GM10248 (cell line): Measurements from ENCODE around the gene GPRC5A.
"Not testable (repeated sequence)": the region's sequence is repeated elsewhere in the genome, so short reads cannot be mapped to it uniquely, and the experiment has no call there.

Experiments used
- CTCF ChIA-PET: fragments of 300-600 bp; sonication (Branson Sonifier 250); formaldehyde crosslinking; extraction: SDS; loops from one replicate; lab custom pipeline; 2021; ENCODE audit warnings: antibody characterized with exemption; lab: Yijun Ruan, JAX
- POLR2A ChIA-PET: fragments of 350-650 bp; sonication (Branson Sonifier 250); formaldehyde crosslinking; extraction: SDS; loops from one replicate; lab custom pipeline; 2020; ENCODE audit warnings: antibody characterized with exemption; lab: Yijun Ruan, JAX
- DNase-seq: peaks from one replicate; pipeline ENCODE4 v3.0.0; 2012; ENCODE audit errors: extremely low spot score
- CTCF ChIP-seq: IDR thresholded peaks from 2 replicates; pipeline ENCODE4 v1.5.1; 2012; ENCODE audit warnings: mild to moderate bottlenecking, low read depth; ENCODE audit errors: extremely low read depth, missing control alignments, control extremely low read depth

GPRC5A gene

GRCh38 chr12:12868477-12869235 lies 22.7 kb upstream of the GPRC5A start:
- no peak for TF ChIP-seq CTCF
- ChIA-PET POLR2A (no interaction called here), CTCF (interaction anchor here (2.1 kb wide), 1 partner anchor 22 kb away, joined by 6 read pairs; the partner anchor contains the start of gene GPRC5A)
- DNase-seq = no peak

GRCh38 chr12:12870465-12870864 lies 20.9 kb upstream of the GPRC5A start:
- no peak for TF ChIP-seq CTCF
- DNase-seq = no peak
- ChIA-PET POLR2A (no interaction called here), CTCF (no interaction called here)

GRCh38 chr12:12871587-12872138 lies 19.7 kb upstream of the GPRC5A start:
- no peak for DNase-seq
- POLR2A ChIA-PET = no interaction called here
- no peak for TF ChIP-seq CTCF
- CTCF ChIA-PET = interaction anchor here (0.9 kb wide), 1 partner anchor 8 kb away, joined by 3 read pairs; no protein-coding TSS in a partner anchor

GRCh38 chr12:12872139-12872933 lies 19.0 kb upstream of the GPRC5A start:
- CTCF ChIA-PET = no interaction called here
- DNase-seq = no peak
- POLR2A ChIA-PET = no interaction called here
- no peak for TF ChIP-seq CTCF

GRCh38 chr12:12872934-12873275 lies 18.5 kb upstream of the GPRC5A start:
- no peak for DNase-seq
- TF ChIP-seq CTCF = no peak
- ChIA-PET POLR2A (no interaction called here), CTCF (interaction anchor here (1.0 to 1.3 kb wide), 2 partner anchors 18 to 27 kb away, joined by 3 read pairs; partner anchors contain the start of gene GPRC5A)

- no peak for DNase-seq
- POLR2A ChIA-PET = no interaction called here
- TF ChIP-seq CTCF = no peak
- CTCF ChIA-PET = interaction anchor here (1.0 to 1.3 kb wide), 3 partner anchors 17 to 42 kb away, joined by 3 read pairs; partner anchors contain the start of gene GPRC5A
Observed at GRCh38 chr12:12874029-12874428, 17.3 kb upstream of the GPRC5A start.

- CTCF ChIA-PET, DNase-seq, POLR2A ChIA-PET: not testable (repeated sequence)
Observed at GRCh38 chr12:12875301-12875700, 16.1 kb upstream of the GPRC5A start.
